Neural crest cell (in vitro differentiated cells): ENCODE data around the gene SOCS6. TPM values are rescaled to one million over a fixed set of nuclear protein-coding genes. Genes with fewer than 3 reads are reported as not detected.

Experiments
- DNase-seq: peaks from one replicate; pipeline ENCODE4 v3.0.0; 2021; ENCODE audit warnings: low read depth, mixed read lengths, low spot score
- H3K27ac Mint-ChIP-seq: one replicate; pipeline ENCODE4 v1.8.0; 2021; ENCODE audit warnings: mild to moderate bottlenecking, mixed read lengths; ENCODE audit not compliant: unreplicated experiment
- H3K27me3 Mint-ChIP-seq: 2 replicates; pipeline ENCODE4 v1.8.0; 2021; ENCODE audit warnings: low read depth, mild to moderate bottlenecking, mixed read lengths
- H3K36me3 Mint-ChIP-seq: 2 replicates; pipeline ENCODE4 v1.8.0; 2021; ENCODE audit warnings: low read depth, mild to moderate bottlenecking, mixed read lengths
- H3K4me1 Mint-ChIP-seq: 2 replicates; pipeline ENCODE4 v1.8.0; 2021; ENCODE audit warnings: mixed read lengths
- H3K4me3 Mint-ChIP-seq: one replicate; pipeline ENCODE4 v1.8.0; 2021; ENCODE audit warnings: mild to moderate bottlenecking, mixed read lengths
- H3K9me3 Mint-ChIP-seq: 2 replicates; pipeline ENCODE4 v1.8.0; 2021; ENCODE audit warnings: mixed read lengths
- CTCF ChIP-seq: fragments of 200-600 bp; sonication (generic); conservative IDR thresholded peaks from 2 replicates; pipeline ENCODE4 v1.5.0; 2021; ENCODE audit warnings: antibody characterized with exemption, mild to moderate bottlenecking
- total RNA-seq: library from RNA; stranded (reverse); gene quantifications from 2 replicates; pipeline ENCODE4 v1.2.1, GENCODE V29; 2021

The SOCS6 gene
- total RNA-seq, 1 donor from 2014 or later: 28.9 TPM

GRCh38 chr18:70368903-70369302, 80.1 kb downstream of the SOCS6 start:
- Mint-ChIP-seq H3K27ac (no peak overlapping the region), H3K36me3 (no peaks in the 10 kb centered on the region), H3K9me3 (no peaks in the 10 kb centered on the region), H3K27me3 (no peaks in the 10 kb centered on the region), H3K4me1 (peaks cover 11% of the 10 kb centered on the region), H3K4me3 (no peak overlapping the region)
- TF ChIP-seq CTCF: no peak
- DNase-seq: no peak

- DNase-seq: no peak
- TF ChIP-seq CTCF: no peak
- H3K27me3 Mint-ChIP-seq: no peaks in the 10 kb centered on the region
- peaks cover 2% of the 10 kb centered on the region for H3K9me3 Mint-ChIP-seq
- no peak overlapping the region for H3K27ac Mint-ChIP-seq
- H3K36me3 Mint-ChIP-seq: no peaks in the 10 kb centered on the region
- peaks cover 12% of the 10 kb centered on the region for H3K4me1 Mint-ChIP-seq
- H3K4me3 Mint-ChIP-seq: no peak overlapping the region
Measured at GRCh38 chr18:70370762-70371733, 82.2 kb downstream of the SOCS6 start.

- Mint-ChIP-seq H3K4me3 (no peak overlapping the region), H3K9me3 (peaks cover 2% of the 10 kb centered on the region), H3K36me3 (no peaks in the 10 kb centered on the region), H3K27ac (no peak overlapping the region), H3K4me1 (peaks cover 14% of the 10 kb centered on the region), H3K27me3 (no peaks in the 10 kb centered on the region)
- no peak for DNase-seq
- TF ChIP-seq CTCF: no peak
Measured at GRCh38 chr18:70371908-70372307, 83.1 kb downstream of the SOCS6 start.

GRCh38 chr18:70372450-70373041, 83.7 kb downstream of the SOCS6 start:
- Mint-ChIP-seq H3K36me3 (no peaks in the 10 kb centered on the region), H3K4me1 (peaks cover 20% of the 10 kb centered on the region), H3K9me3 (peaks cover 2% of the 10 kb centered on the region), H3K27me3 (no peaks in the 10 kb centered on the region), H3K4me3 (no peak overlapping the region), H3K27ac (no peak overlapping the region)
- DNase-seq: no peak
- TF ChIP-seq CTCF: no peak

- no peaks in the 10 kb centered on the region for H3K36me3 Mint-ChIP-seq
- H3K27me3 Mint-ChIP-seq: no peaks in the 10 kb centered on the region
- peaks cover 22% of the 10 kb centered on the region for H3K4me1 Mint-ChIP-seq
- TF ChIP-seq CTCF: no peak
- no peak overlapping the region for H3K4me3 Mint-ChIP-seq
- H3K9me3 Mint-ChIP-seq: peaks cover 2% of the 10 kb centered on the region
- no peak for DNase-seq
- H3K27ac Mint-ChIP-seq: no peak overlapping the region
Measured at GRCh38 chr18:70373042-70373519, 84.2 kb downstream of the SOCS6 start.
